C4-2B (cell line): ENCODE results near the gene AGFG1.

Experiments used
- H3K27ac ChIP-seq: fragments of 450-650 bp; 2 replicates; pipeline ENCODE4 v1.5.1; 2017
- CTCF ChIP-seq: fragments of 450-650 bp; conservative IDR thresholded peaks from 2 replicates; pipeline ENCODE4 v1.5.1; 2017; ENCODE audit warnings: mild to moderate bottlenecking
- ZFX ChIP-seq: fragments of 450-650 bp; IDR thresholded peaks from 2 replicates; pipeline ENCODE4 v1.6.1; 2017

Gene AGFG1

DNA sequence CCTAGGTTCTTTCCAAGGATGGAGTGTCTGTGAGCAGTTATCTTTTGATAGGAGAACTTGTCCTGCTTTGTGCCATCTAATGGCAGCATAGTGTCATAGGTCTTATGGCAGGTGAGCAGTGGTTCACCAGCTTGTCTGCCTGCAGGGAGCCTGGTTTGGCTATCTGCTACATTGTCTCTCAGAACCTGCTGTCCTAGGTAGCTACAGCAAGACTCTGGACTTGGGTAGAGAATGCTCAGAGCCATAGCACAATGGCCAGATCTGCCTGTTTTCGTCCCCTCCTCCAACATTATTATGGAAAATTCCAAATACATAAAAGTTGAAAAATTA is 28.3 kb downstream of the AGFG1 start:
- no peak overlapping the region for H3K27ac ChIP-seq
- TF ChIP-seq ZFX = no peak
- TF ChIP-seq CTCF = no peak

DNA sequence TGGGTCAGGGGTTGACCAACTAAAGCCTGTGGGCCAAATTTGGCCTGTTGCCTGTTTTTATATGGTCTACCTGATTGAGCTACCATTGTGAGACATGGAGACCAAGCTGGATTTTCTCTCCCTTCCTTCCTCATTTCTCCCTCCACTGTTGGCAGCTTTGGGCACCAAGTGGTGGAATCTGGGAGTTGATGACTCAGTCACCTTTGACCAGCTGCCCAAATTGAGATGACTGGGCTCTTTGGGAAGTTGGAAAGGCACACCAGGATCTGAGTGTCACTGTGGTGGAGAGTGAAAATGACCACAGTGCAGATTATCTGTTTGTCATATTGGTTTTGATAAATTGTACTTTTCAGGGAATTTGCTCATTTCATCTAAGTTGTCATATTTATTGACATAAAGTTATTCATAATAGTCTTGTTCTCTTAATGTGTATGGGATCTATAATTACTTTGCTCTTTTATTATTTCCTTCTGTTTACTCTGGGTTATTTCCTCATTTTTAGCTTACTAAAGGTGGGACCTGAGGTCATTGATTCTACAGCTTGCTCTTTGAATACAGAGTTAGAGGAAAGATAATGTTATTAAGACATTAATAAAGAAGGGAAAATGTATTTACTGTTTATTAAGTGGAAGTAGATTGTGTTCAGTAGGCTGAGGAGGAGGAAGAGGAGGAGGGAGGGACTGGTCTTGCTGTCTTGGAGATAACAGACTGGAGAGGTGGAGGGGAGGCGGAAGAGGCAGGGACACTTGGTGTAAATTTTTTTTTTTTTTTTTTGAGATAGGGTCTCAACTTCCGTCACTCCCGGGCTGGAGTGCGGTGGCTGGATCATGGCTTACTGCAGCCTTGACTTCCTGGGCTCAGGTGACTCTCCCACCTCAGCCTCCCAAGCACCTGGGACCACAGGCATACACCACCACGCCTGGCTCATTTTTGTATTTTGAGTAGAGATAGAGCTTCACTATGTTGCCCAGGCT is 31.8 kb downstream of the AGFG1 start:
- H3K27ac ChIP-seq = peak overlapping the region; percentile 88
- no peak for TF ChIP-seq CTCF
- TF ChIP-seq ZFX = no peak

- peak overlapping the region; percentile 88 for H3K27ac ChIP-seq
- TF ChIP-seq ZFX = no peak
- no peak for TF ChIP-seq CTCF
Observed at GRCh38 chr2:227504700-227505099, 32.7 kb downstream of the AGFG1 start.

DNA sequence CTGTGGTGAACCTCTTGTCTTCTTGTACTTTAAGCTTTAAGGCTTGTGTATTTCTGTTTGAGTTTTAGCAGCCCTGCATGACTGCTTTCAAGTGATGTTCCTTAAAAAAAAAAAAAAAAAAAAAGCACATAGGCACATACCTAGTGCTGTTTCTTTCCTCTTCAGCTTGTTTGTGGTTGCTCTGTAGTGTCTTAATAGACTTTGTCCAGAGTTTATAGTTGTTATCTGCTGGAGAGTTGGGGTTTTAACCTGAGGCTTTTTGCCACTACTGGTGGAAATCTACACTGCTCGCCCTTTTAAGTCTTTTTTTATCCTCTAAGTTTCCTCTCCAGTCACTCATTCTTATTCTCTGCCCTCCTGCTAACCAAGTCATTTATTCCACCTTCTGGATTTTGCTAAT is 34.5 kb downstream of the AGFG1 start:
- TF ChIP-seq ZFX (no peak), CTCF (no peak)
- H3K27ac ChIP-seq = no peak overlapping the region; the same call in 1 of the 2 replicates

- H3K27ac ChIP-seq = no peak overlapping the region
Observed at GRCh38 chr2:227507963-227508362, 36.0 kb downstream of the AGFG1 start.

GRCh38 chr2:227509076-227509475 is 37.1 kb downstream of the AGFG1 start:
- TF ChIP-seq CTCF = no peak
- TF ChIP-seq ZFX = no peak
- no peak overlapping the region for H3K27ac ChIP-seq

More at GRCh38 chr2:227507963-227508362, 36.0 kb downstream of the AGFG1 start:
- TF ChIP-seq ZFX (no peak), CTCF (no peak)

- TF ChIP-seq CTCF (no peak), ZFX (no peak)
- H3K27ac ChIP-seq = peak overlapping the region; percentile 61; the same call in 1 of the 2 replicates
Observed at GRCh38 chr2:227509824-227510619, 38.1 kb downstream of the AGFG1 start.
